Endodermal cell (in vitro differentiated cells): ENCODE results near the gene CCL14. TPM values are rescaled to one million over a fixed set of nuclear protein-coding genes. Genes with fewer than 3 reads are reported as not detected.
A peak's percentile ranks its signal among the peaks of the same experiment; 100 is the strongest.

ENCODE experiments used
- DNase-seq: peaks from one replicate; pipeline ENCODE4 v3.0.0-alpha.2; 2017
- H3K27ac ChIP-seq: 2 replicates; pipeline ENCODE4 v1.5.1; 2013; ENCODE audit warnings: mild to moderate bottlenecking, low read depth, low read length, moderate library complexity
- H3K27me3 ChIP-seq: 2 replicates; pipeline ENCODE4 v1.6.1; 2013; ENCODE audit warnings: mild to moderate bottlenecking, low read length, moderate library complexity; ENCODE audit not compliant: insufficient read depth, control insufficient read depth, poor library complexity, severe bottlenecking
- H3K36me3 ChIP-seq: 2 replicates; pipeline ENCODE4 v1.7.0; 2013; ENCODE audit warnings: mild to moderate bottlenecking, low read length, moderate library complexity; ENCODE audit not compliant: control insufficient read depth, insufficient read depth
- H3K4me1 ChIP-seq: one replicate; pipeline ENCODE4 v1.7.0; 2013; ENCODE audit warnings: low read length; ENCODE audit not compliant: control insufficient read depth, insufficient read depth
- H3K4me3 ChIP-seq: 2 replicates; pipeline ENCODE4 v1.5.1; 2013; ENCODE audit warnings: mild to moderate bottlenecking, low read length, moderate library complexity
- H3K9ac ChIP-seq: 2 replicates; pipeline ENCODE4 v1.6.1; 2013; ENCODE audit warnings: mild to moderate bottlenecking, low read length, moderate library complexity; ENCODE audit not compliant: poor library complexity, severe bottlenecking; ENCODE audit errors: extremely low read depth
- H3K9me3 ChIP-seq: 2 replicates; pipeline ENCODE4 v1.6.1; 2013; ENCODE audit warnings: mild to moderate bottlenecking, low read length, moderate library complexity; ENCODE audit not compliant: control insufficient read depth
- H3K27ac Mint-ChIP-seq: 2 replicates; pipeline ENCODE4 v1.8.0; 2020; ENCODE audit warnings: mixed read lengths
- H3K27me3 Mint-ChIP-seq: 2 replicates; pipeline ENCODE4 v1.8.0; 2021; ENCODE audit warnings: mild to moderate bottlenecking, mixed read lengths; ENCODE audit not compliant: insufficient read depth
- H3K36me3 Mint-ChIP-seq: 2 replicates; pipeline ENCODE4 v1.8.0; 2020; ENCODE audit warnings: low read depth, mixed read lengths
- H3K4me1 Mint-ChIP-seq: 2 replicates; pipeline ENCODE4 v1.8.0; 2020; ENCODE audit warnings: mixed read lengths
- H3K4me3 Mint-ChIP-seq: 2 replicates; pipeline ENCODE4 v1.8.0; 2020; ENCODE audit warnings: mild to moderate bottlenecking, moderate library complexity, mixed read lengths
- H3K9me3 Mint-ChIP-seq: 2 replicates; pipeline ENCODE4 v1.8.0; 2020; ENCODE audit warnings: mild to moderate bottlenecking, mixed read lengths
- WGBS, 2 experiments: methylation state at CpG; one replicate each; pipeline versions ENCODE4 v1.1.5 to v1.1.7; 2013; ENCODE audit warnings: missing lambda C conversion rate in 2 of 2, mixed read lengths in 1 of 2; ENCODE audit not compliant: insufficient coverage in 1 of 2, insufficient read length in 1 of 2; 5-methylcytosine and 5-hydroxymethylcytosine counted together
- total RNA-seq, 2 donors: library from RNA; stranded (reverse); fragmentation: NEBNext Ultra II Directional in 1 of 2; extraction: Animal tissue kit (Norgen Biotek cat#: 25700) in 1 of 2; gene quantifications; 2 replicates in 1 of 2; 3 replicates in 1 of 2; pipeline ENCODE4 v1.2.1, GENCODE V29; 2021
- TF ChIP-seq, protein P1 (sequence below): fragments of 200-600 bp; sonication (generic); conservative IDR thresholded peaks from 2 replicates; pipeline ENCODE4 v1.5.0; 2021; ENCODE audit warnings: antibody characterized with exemption, mild to moderate bottlenecking

Gene CCL14
- total RNA-seq, 2 donors from 2014 or later = not detected

GRCh38 chr17:35949401-35949800 is 37.1 kb downstream of the CCL14 start:
- Mint-ChIP-seq H3K36me3 (no peaks in the 10 kb centered on the region), H3K4me1 (peaks cover 14% of the 10 kb centered on the region), H3K9me3 (no peaks in the 10 kb centered on the region), H3K27me3 (no peaks in the 10 kb centered on the region), H3K27ac (no peak overlapping the region), H3K4me3 (no peak overlapping the region)
- Histone ChIP-seq H3K4me1 (no peaks in the 10 kb centered on the region), H3K36me3 (no peaks in the 10 kb centered on the region), H3K9ac (no peak overlapping the region), H3K9me3 (no peaks in the 10 kb centered on the region), H3K27ac (no peak overlapping the region), H3K4me3 (no peak overlapping the region), H3K27me3 (no peaks in the 10 kb centered on the region)
- TF ChIP-seq, protein P1, sequence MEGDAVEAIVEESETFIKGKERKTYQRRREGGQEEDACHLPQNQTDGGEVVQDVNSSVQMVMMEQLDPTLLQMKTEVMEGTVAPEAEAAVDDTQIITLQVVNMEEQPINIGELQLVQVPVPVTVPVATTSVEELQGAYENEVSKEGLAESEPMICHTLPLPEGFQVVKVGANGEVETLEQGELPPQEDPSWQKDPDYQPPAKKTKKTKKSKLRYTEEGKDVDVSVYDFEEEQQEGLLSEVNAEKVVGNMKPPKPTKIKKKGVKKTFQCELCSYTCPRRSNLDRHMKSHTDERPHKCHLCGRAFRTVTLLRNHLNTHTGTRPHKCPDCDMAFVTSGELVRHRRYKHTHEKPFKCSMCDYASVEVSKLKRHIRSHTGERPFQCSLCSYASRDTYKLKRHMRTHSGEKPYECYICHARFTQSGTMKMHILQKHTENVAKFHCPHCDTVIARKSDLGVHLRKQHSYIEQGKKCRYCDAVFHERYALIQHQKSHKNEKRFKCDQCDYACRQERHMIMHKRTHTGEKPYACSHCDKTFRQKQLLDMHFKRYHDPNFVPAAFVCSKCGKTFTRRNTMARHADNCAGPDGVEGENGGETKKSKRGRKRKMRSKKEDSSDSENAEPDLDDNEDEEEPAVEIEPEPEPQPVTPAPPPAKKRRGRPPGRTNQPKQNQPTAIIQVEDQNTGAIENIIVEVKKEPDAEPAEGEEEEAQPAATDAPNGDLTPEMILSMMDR = no peak
- WGBS, 2 experiments = 93 to 100% methylated on average over 1 to 3 of the region's 3 CpGs
- no peak for DNase-seq

GRCh38 chr17:35948092-35948491 is 38.4 kb downstream of the CCL14 start:
- no peaks in the 10 kb centered on the region for H3K36me3 Mint-ChIP-seq
- H3K36me3 ChIP-seq = no peaks in the 10 kb centered on the region
- H3K27ac ChIP-seq = no peak overlapping the region
- no peak overlapping the region for H3K4me3 Mint-ChIP-seq
- H3K9me3 ChIP-seq = no peaks in the 10 kb centered on the region
- H3K27me3 ChIP-seq = no peaks in the 10 kb centered on the region
- no peaks in the 10 kb centered on the region for H3K4me1 ChIP-seq
- WGBS, 2 experiments = 95 to 96% methylated on average over 6 to 7 of the region's 7 CpGs
- no peak overlapping the region for H3K4me3 ChIP-seq
- H3K4me1 Mint-ChIP-seq = peaks cover 9% of the 10 kb centered on the region
- TF ChIP-seq, protein P1 = no peak
- no peak overlapping the region for H3K27ac Mint-ChIP-seq
- no peak for DNase-seq
- H3K9me3 Mint-ChIP-seq = peaks cover 9% of the 10 kb centered on the region
- no peak overlapping the region for H3K9ac ChIP-seq
- H3K27me3 Mint-ChIP-seq = no peaks in the 10 kb centered on the region

- Histone ChIP-seq H3K27ac (no peak overlapping the region), H3K36me3 (no peaks in the 10 kb centered on the region), H3K4me3 (no peak overlapping the region), H3K9me3 (no peaks in the 10 kb centered on the region), H3K4me1 (peaks cover 1% of the 10 kb centered on the region), H3K9ac (no peak overlapping the region), H3K27me3 (no peaks in the 10 kb centered on the region)
- H3K27ac Mint-ChIP-seq = no peak overlapping the region
- peaks cover 9% of the 10 kb centered on the region for H3K9me3 Mint-ChIP-seq
- 0 to 52% methylated on average over 2 to 12 of the region's 12 CpGs for WGBS, 2 experiments
- H3K4me1 Mint-ChIP-seq = peaks cover 15% of the 10 kb centered on the region
- DNase-seq = peak; percentile 91
- no peak overlapping the region for H3K4me3 Mint-ChIP-seq
- TF ChIP-seq, protein P1 = peak; percentile 84
- no peaks in the 10 kb centered on the region for H3K27me3 Mint-ChIP-seq
- no peaks in the 10 kb centered on the region for H3K36me3 Mint-ChIP-seq
Measured at GRCh38 chr17:35947156-35947585, 39.4 kb downstream of the CCL14 start.
